Keratinocyte (primary cell): Measurements from ENCODE around the gene TMEM196. TPM values are rescaled to one million over a fixed set of nuclear protein-coding genes. Genes with fewer than 3 reads are reported as not detected.

Experiments used
- DNase-seq: peaks from one replicate; pipeline ENCODE4 v3.0.0-alpha.2; 2011; ENCODE audit warnings: low read depth, missing footprints, low spot score
- FAIRE-seq: peaks from 2 replicates; lab custom pipeline; 2011; peaks lifted over from hg19 to GRCh38; lab: Jason Lieb, UNC
- H2AFZ ChIP-seq: 2 replicates; pipeline ENCODE4 v1.6.0; 2012; ENCODE audit warnings: low read length, control low read depth, inconsistent platforms; ENCODE audit not compliant: control insufficient read depth
- H3K27ac ChIP-seq: 2 replicates; pipeline ENCODE4 v1.5.1; 2011; ENCODE audit warnings: low read length; ENCODE audit not compliant: control insufficient read depth, insufficient read depth
- H3K27me3 ChIP-seq: 3 replicates; pipeline ENCODE4 v1.6.0; 2011; ENCODE audit warnings: low read length; ENCODE audit not compliant: control insufficient read depth, insufficient read depth; ENCODE audit errors: extremely low read depth
- H3K36me3 ChIP-seq, 2 experiments: 2 replicates in 1 of 2; 3 replicates in 1 of 2; pipeline ENCODE4 v1.5.1; 2011; ENCODE audit warnings: low read length in 2 of 2, mild to moderate bottlenecking in 1 of 2; ENCODE audit not compliant: control insufficient read depth in 2 of 2, insufficient read depth in 2 of 2; ENCODE audit errors: extremely low read depth in 1 of 2
- H3K4me1 ChIP-seq: 3 replicates; pipeline ENCODE4 v1.5.1; 2011; ENCODE audit warnings: low read length; ENCODE audit not compliant: control insufficient read depth, insufficient read depth; ENCODE audit errors: extremely low read depth
- H3K4me2 ChIP-seq: 3 replicates; pipeline ENCODE4 v1.6.0; 2011; ENCODE audit warnings: low read depth, low read length; ENCODE audit not compliant: control insufficient read depth, insufficient read depth; ENCODE audit errors: extremely low read depth
- H3K4me3 ChIP-seq, 3 experiments: fragments of 200-600 bp in 1 of 3; sonication (generic) in 1 of 3; 2 replicates in 2 of 3; 3 replicates in 1 of 3; pipeline ENCODE4 v1.5.1; 2011 to 2016; ENCODE audit warnings: low read length in 3 of 3, mild to moderate bottlenecking in 3 of 3, control low read depth in 2 of 3, inconsistent platforms in 1 of 3, low read depth in 1 of 3, mixed read lengths in 1 of 3, mixed run types in 1 of 3, moderate library complexity in 1 of 3; ENCODE audit not compliant: control insufficient read depth in 2 of 3, insufficient read depth in 2 of 3; ENCODE audit errors: extremely low read depth in 1 of 3
- H3K79me2 ChIP-seq: 2 replicates; pipeline ENCODE4 v1.6.0; 2012; ENCODE audit warnings: low read length; ENCODE audit not compliant: control insufficient read depth, insufficient read depth
- H3K9ac ChIP-seq: 3 replicates; pipeline ENCODE4 v1.6.0; 2011; ENCODE audit warnings: low read length; ENCODE audit not compliant: control insufficient read depth, insufficient read depth; ENCODE audit errors: extremely low read depth
- H3K9me1 ChIP-seq: 3 replicates; pipeline ENCODE4 v1.6.0; 2011; ENCODE audit warnings: low read length; ENCODE audit not compliant: control insufficient read depth, insufficient read depth; ENCODE audit errors: extremely low read depth
- H3K9me3 ChIP-seq: 2 replicates; pipeline ENCODE4 v1.5.1; 2012; ENCODE audit warnings: low read depth, low read length; ENCODE audit not compliant: control insufficient read depth
- H4K20me1 ChIP-seq: 3 replicates; pipeline ENCODE4 v1.6.0; 2011; ENCODE audit warnings: low read length; ENCODE audit not compliant: control insufficient read depth, insufficient read depth; ENCODE audit errors: extremely low read depth
- CTCF ChIP-seq, 3 experiments: IDR thresholded peaks in 1 of 3; conservative IDR thresholded peaks in 1 of 3; optimal IDR thresholded peaks in 1 of 3; 2 replicates in 2 of 3; 3 replicates in 1 of 3; pipeline versions ENCODE3 to v1.5.1; 2011; ENCODE audit warnings: low read length in 3 of 3, mild to moderate bottlenecking in 3 of 3, moderate library complexity in 2 of 3, control low read depth in 1 of 3, inconsistent platforms in 1 of 3; ENCODE audit not compliant: insufficient read depth in 2 of 3; ENCODE audit errors: extremely low read depth in 1 of 3
- EZH2 ChIP-seq: IDR thresholded peaks from one replicate; pipeline ENCODE4 v1.6.1; 2012; ENCODE audit warnings: inconsistent platforms, mild to moderate bottlenecking, low read length, moderate library complexity
- dilution Hi-C: fragments of 300-500 bp; cut with MboI; formaldehyde crosslinking; loops from one replicate; pipeline ENCODE4 v1.7.0; 2020; ENCODE audit warnings: low sequenced_read_pairs; ENCODE audit not compliant: extremely low pct_ligation_motif_present
- polyA plus RNA-seq, 5 experiments: library from polyadenylated mRNA; depleted of rRNA in 3 of 5; stranded (reverse) in 3 of 5; stranded (forward) in 1 of 5; unstranded in 1 of 5; fragments of >200 nt; gene quantifications; 1 replicate in 1 of 5; 2 replicates in 3 of 5; 3 replicates in 1 of 5; pipeline versions ENCODE4 v1.2.1 to v1.2.3, GENCODE V29; 2011 to 2012; ENCODE audit warnings: missing spikeins in 2 of 5, low read depth in 1 of 5, low replicate concordance in 1 of 5

Gene TMEM196
- polyA plus RNA-seq, 1 donor (not counting 4 experiments of a cell fraction or from before 2014, with no cell fraction given) = not detected

GRCh38 chr7:19752020-19752419, 21.4 kb downstream of the TMEM196 start:
- dilution Hi-C loops = loop anchor here (25.0 kb wide), 1 partner anchor 560 kb away; no protein-coding TSS in a partner anchor
- no peak for FAIRE-seq

GRCh38 chr7:19749658-19750057, 23.8 kb downstream of the TMEM196 start:
- H3K4me1 ChIP-seq = peaks cover 9% of the 10 kb centered on the region
- DNase-seq = peak; percentile 11
- no peaks in the 10 kb centered on the region for H3K9me3 ChIP-seq
- peak overlapping the region; percentile 28 for H2AFZ ChIP-seq
- H3K36me3 ChIP-seq = no peaks in the 10 kb centered on the region
- no peaks in the 10 kb centered on the region for H4K20me1 ChIP-seq
- no peaks in the 10 kb centered on the region for H3K9me1 ChIP-seq
- H3K27ac ChIP-seq = no peak overlapping the region
- FAIRE-seq = peak; percentile 98
- H3K4me3 ChIP-seq = no peak overlapping the region
- dilution Hi-C loops = loop anchor here (25.0 kb wide), 1 partner anchor 563 kb away; no protein-coding TSS in a partner anchor
- no peak overlapping the region for H3K9ac ChIP-seq
- no peak overlapping the region for H3K4me2 ChIP-seq
- TF ChIP-seq CTCF (optimal IDR thresholded peaks at IDR 0.05 in 1 of 3, IDR thresholded peaks at IDR 0.05 in 1 of 3, conservative IDR thresholded peaks at IDR 0.05 in 1 of 3; ENCODE audit: extremely low read depth in 1 of 3, insufficient read depth in 2 of 3, low read length in 3 of 3) (no peak), EZH2 (no peak)
- H3K79me2 ChIP-seq = no peaks in the 10 kb centered on the region
- H3K27me3 ChIP-seq = no peaks in the 10 kb centered on the region

More at GRCh38 chr7:19752020-19752419, 21.4 kb downstream of the TMEM196 start:
- Histone ChIP-seq H3K4me2 (no peak overlapping the region), H3K27ac (no peak overlapping the region), H3K79me2 (no peaks in the 10 kb centered on the region), H4K20me1 (no peaks in the 10 kb centered on the region), H2AFZ (no peak overlapping the region), H3K36me3 (no peaks in the 10 kb centered on the region), H3K9me3 (no peaks in the 10 kb centered on the region), H3K9me1 (no peaks in the 10 kb centered on the region), H3K4me3 (no peak overlapping the region), H3K27me3 (no peaks in the 10 kb centered on the region), H3K9ac (no peak overlapping the region), H3K4me1 (peaks cover 9% of the 10 kb centered on the region)
- TF ChIP-seq EZH2 = no peak
- TF ChIP-seq CTCF (optimal IDR thresholded peaks at IDR 0.05 in 1 of 3, IDR thresholded peaks at IDR 0.05 in 1 of 3, conservative IDR thresholded peaks at IDR 0.05 in 1 of 3; ENCODE audit: extremely low read depth in 1 of 3, insufficient read depth in 2 of 3, low read length in 3 of 3) = no peak
- DNase-seq = no peak
